ENCODE data around the gene TSC22D4.

The TSC22D4 gene

DNA sequence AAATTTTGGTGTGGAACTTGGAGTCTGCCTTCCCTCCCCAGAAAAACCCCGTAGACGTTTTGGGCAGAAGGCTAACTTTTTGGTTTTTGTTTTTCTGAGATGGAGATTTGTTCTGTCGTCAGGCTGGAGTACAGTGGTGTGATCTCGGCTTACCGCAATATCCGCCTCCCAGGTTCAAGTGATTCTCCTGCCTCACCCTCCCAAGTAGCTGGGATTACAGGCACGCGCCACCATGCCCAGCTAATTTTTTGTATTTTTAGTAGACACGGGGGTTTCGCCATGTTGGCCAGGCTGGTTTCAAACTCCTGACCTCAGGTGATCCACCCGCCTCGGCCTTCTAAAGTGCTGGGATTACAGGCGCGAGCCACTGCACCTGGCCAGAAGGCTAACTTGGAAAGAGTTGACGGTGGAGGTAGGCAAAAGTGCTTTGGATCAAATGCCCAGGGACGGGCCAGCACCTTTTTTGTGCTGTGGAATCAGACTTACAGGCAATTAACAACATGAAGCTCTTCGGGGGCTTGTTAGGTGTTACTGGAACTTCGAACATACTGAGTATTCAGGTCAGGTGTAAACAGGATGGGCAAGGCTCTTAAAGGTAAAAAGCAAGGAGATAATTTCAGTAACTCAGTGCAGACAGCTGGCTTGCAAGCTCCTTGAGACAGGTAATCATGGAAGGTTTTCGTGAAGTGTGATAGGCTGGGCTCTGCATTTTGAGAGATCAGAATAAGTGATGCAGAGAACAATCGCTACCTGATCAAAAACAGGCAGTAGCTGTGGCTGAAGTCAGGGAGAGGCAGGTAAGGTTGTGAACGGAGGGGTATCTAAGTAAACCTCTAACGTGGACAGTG, 44.5 kb downstream of the TSC22D4 start:
- no peak for TF ChIP-seq POU2F2 (IDR thresholded peaks at IDR 0.05; ENCODE audit: low read depth, low read length)
- no peak for DNase-seq (ENCODE audit: insufficient read length, low spot score)
- no peak for FAIRE-seq

GRCh38 chr7:100433592-100434296, 45.3 kb downstream of the TSC22D4 start:
- TF ChIP-seq SPI1 (IDR thresholded peaks at IDR 0.05; ENCODE audit: low read depth, low read length) (no peak), POLR2A (IDR thresholded peaks at IDR 0.05; ENCODE audit: low read depth, low read length) (peak; percentile 28; the same call in 1 of the 2 replicates), POU2F2 (IDR thresholded peaks at IDR 0.05; ENCODE audit: low read depth, low read length) (no peak)

GRCh38 chr7:100433276-100433591, 45.8 kb downstream of the TSC22D4 start:
- DNase-seq (ENCODE audit: insufficient read length, low spot score) = no peak
- TF ChIP-seq POLR2A (IDR thresholded peaks at IDR 0.05; ENCODE audit: low read depth, low read length) (peak; percentile 56; the same call in 1 of the 2 replicates), PAX5 (IDR thresholded peaks at IDR 0.05; ENCODE audit: insufficient read depth, low read length, severe bottlenecking) (no peak), POLR2AphosphoS5 (IDR thresholded peaks at IDR 0.05; ENCODE audit: low read depth, low read length) (no peak), SPI1 (IDR thresholded peaks at IDR 0.05; ENCODE audit: low read depth, low read length) (no peak), POU2F2 (IDR thresholded peaks at IDR 0.05; ENCODE audit: low read depth, low read length) (no peak), TAF1 (IDR thresholded peaks at IDR 0.05; ENCODE audit: low read depth, low read length) (no peak)
- FAIRE-seq = no peak

More at GRCh38 chr7:100433592-100434296, 45.3 kb downstream of the TSC22D4 start:
- DNase-seq (ENCODE audit: insufficient read length, low spot score) (no peak), FAIRE-seq (no peak)

- TF ChIP-seq PAX5 (IDR thresholded peaks at IDR 0.05; ENCODE audit: insufficient read depth, low read length, severe bottlenecking) = no peak
- TF ChIP-seq POLR2A (IDR thresholded peaks at IDR 0.05; ENCODE audit: low read depth, low read length) = no peak
- no peak for TF ChIP-seq TAF1 (IDR thresholded peaks at IDR 0.05; ENCODE audit: low read depth, low read length)
- TF ChIP-seq POLR2AphosphoS5 (IDR thresholded peaks at IDR 0.05; ENCODE audit: low read depth, low read length) = no peak
- TF ChIP-seq SPI1 (IDR thresholded peaks at IDR 0.05; ENCODE audit: low read depth, low read length) = no peak
- no peak for TF ChIP-seq POU2F2 (IDR thresholded peaks at IDR 0.05; ENCODE audit: low read depth, low read length)
- DNase-seq (ENCODE audit: insufficient read length, low spot score) (no peak), FAIRE-seq (no peak)
Observed at GRCh38 chr7:100432621-100433275, 46.3 kb downstream of the TSC22D4 start.

DNA sequence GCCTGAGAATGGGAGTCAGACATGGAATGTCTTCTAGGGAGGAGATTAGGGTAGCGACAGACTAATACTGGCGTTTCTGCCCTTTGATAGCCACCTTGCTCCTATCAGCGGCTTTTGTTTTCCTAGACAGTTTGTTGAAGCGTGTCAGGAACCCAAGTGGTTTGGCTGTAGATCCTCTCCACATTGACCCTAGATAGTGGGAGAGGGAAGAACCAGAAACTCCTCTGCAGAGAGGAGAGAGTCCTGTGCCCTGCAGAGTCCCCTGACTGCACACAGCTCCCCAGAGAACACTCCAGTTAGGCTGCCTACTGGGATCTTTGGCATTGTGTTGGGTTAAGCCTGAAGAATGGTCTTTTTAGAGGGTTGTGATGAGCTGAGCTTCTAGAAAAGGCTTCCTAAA, 47.0 kb downstream of the TSC22D4 start:
- DNase-seq (ENCODE audit: insufficient read length, low spot score) (no peak), FAIRE-seq (no peak)
- TF ChIP-seq POLR2AphosphoS5 (IDR thresholded peaks at IDR 0.05; ENCODE audit: low read depth, low read length) (no peak), SPI1 (IDR thresholded peaks at IDR 0.05; ENCODE audit: low read depth, low read length) (no peak), TAF1 (IDR thresholded peaks at IDR 0.05; ENCODE audit: low read depth, low read length) (no peak), PAX5 (IDR thresholded peaks at IDR 0.05; ENCODE audit: insufficient read depth, low read length, severe bottlenecking) (no peak)

GRCh38 chr7:100431286-100431735, 47.7 kb downstream of the TSC22D4 start:
- DNase-seq (ENCODE audit: insufficient read length, low spot score) (no peak), FAIRE-seq (no peak)
- 0 out of 2 replicates have a peak, but pooled peaks have one; percentile 9 for TF ChIP-seq POLR2AphosphoS5 (IDR thresholded peaks at IDR 0.05; ENCODE audit: low read depth, low read length)
- TF ChIP-seq POU2F2 (IDR thresholded peaks at IDR 0.05; ENCODE audit: low read depth, low read length) = no peak

- TF ChIP-seq POLR2AphosphoS5 (IDR thresholded peaks at IDR 0.05; ENCODE audit: low read depth, low read length) (no peak; the same call in 1 of the 2 replicates), TAF1 (IDR thresholded peaks at IDR 0.05; ENCODE audit: low read depth, low read length) (no peak), SPI1 (IDR thresholded peaks at IDR 0.05; ENCODE audit: low read depth, low read length) (peak; percentile 61), POU2F2 (IDR thresholded peaks at IDR 0.05; ENCODE audit: low read depth, low read length) (no peak), PAX5 (IDR thresholded peaks at IDR 0.05; ENCODE audit: insufficient read depth, low read length, severe bottlenecking) (no peak), POLR2A (IDR thresholded peaks at IDR 0.05; ENCODE audit: low read depth, low read length) (peak; percentile 26; the same call in 1 of the 2 replicates)
- FAIRE-seq = peak; percentile 66
- no peak for DNase-seq (ENCODE audit: insufficient read length, low spot score)
Observed at GRCh38 chr7:100430493-100431285, 48.3 kb downstream of the TSC22D4 start.

DNA sequence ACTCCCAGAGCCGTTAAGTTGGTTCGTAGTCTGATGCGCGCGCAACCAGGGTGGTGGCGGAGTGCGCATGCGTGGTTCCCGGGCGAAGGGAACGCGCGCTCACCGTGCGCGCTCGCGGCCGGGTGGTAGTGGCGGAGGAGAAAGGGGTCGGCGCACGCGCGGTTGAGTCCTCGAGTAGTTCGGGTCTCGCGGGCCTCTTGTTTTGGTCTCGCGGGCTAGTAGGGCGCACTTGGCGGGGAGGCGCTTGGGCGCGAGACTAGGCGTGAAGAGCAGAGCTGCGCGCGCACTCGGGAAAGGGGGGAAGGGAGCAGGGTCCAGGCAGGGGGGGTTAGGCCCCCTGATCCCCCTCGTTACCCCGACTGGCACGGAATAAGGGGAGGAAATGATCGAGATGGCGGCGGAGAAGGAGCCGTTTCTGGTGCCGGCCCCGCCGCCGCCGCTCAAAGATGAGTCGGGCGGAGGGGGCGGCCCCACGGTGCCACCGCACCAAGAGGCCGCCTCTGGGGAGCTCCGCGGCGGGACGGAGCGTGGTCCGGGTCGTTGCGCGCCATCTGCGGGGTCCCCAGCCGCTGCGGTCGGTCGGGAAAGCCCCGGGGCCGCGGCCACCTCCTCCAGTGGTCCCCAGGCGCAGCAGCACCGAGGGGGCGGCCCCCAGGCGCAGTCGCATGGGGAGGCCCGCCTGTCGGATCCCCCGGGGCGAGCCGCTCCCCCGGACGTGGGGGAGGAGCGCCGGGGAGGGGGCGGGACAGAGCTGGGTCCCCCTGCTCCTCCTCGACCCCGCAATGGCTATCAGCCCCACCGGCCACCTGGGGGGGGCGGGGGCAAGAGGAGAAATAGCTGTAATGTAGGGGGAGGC, 49.1 kb downstream of the TSC22D4 start, which contains the start of gene MEPCE:
TSS of gene MEPCE (plus strand) at position 195 of the 856 bp plus-strand sequence. CDS start at position 383, 188 bp downstream.
- DNase-seq (ENCODE audit: insufficient read length, low spot score) = peak; percentile 88
- FAIRE-seq = peak; percentile 100
- TF ChIP-seq POLR2AphosphoS5 (IDR thresholded peaks at IDR 0.05; ENCODE audit: low read depth, low read length) (no peak), POLR2A (IDR thresholded peaks at IDR 0.05; ENCODE audit: low read depth, low read length) (peak; percentile 18; the same call in 1 of the 2 replicates), POU2F2 (IDR thresholded peaks at IDR 0.05; ENCODE audit: low read depth, low read length) (0 out of 2 replicates have a peak, but pooled peaks have one; percentile 14), TAF1 (IDR thresholded peaks at IDR 0.05; ENCODE audit: low read depth, low read length) (peak; percentile 38; the same call in 1 of the 2 replicates), SPI1 (IDR thresholded peaks at IDR 0.05; ENCODE audit: low read depth, low read length) (no peak)

All from GM12891 (cell line).